Brain pericyte (primary cell): Measurements from ENCODE around the gene PTPN3.
"Not testable (repeated sequence)": the region's sequence is repeated elsewhere in the genome, so short reads cannot be mapped to it uniquely, and the experiment has no call there.

Experiments used
- DNase-seq: peaks from one replicate; pipeline ENCODE4 v3.0.0-alpha.2; 2012; ENCODE audit warnings: low read depth, low spot score

Gene PTPN3

GRCh38 chr9:109342878-109343277 lies 155.2 kb downstream of the PTPN3 start:
- DNase-seq = no peak

GRCh38 chr9:109341561-109341960 lies 156.5 kb downstream of the PTPN3 start:
- no peak for DNase-seq

- DNase-seq = not testable (repeated sequence)
Observed at GRCh38 chr9:109340979-109341378, 157.1 kb downstream of the PTPN3 start.

GRCh38 chr9:109336409-109336808 lies 161.7 kb downstream of the PTPN3 start:
- DNase-seq = no peak

- DNase-seq = no peak
Observed at GRCh38 chr9:109335929-109336328, 162.2 kb downstream of the PTPN3 start.

GRCh38 chr9:109335121-109335520 lies 163.0 kb downstream of the PTPN3 start:
- no peak for DNase-seq

- DNase-seq = no peak
Observed at GRCh38 chr9:109331353-109331752, 166.8 kb downstream of the PTPN3 start.

- DNase-seq = no peak
Observed at GRCh38 chr9:109329638-109330258, 168.4 kb downstream of the PTPN3 start.

- DNase-seq = no peak
Observed at GRCh38 chr9:109328978-109329637, 169.0 kb downstream of the PTPN3 start.
